ENCODE data around the gene LZTS3.
"Not testable (repeated sequence)": the region's sequence is repeated elsewhere in the genome, so short reads cannot be mapped to it uniquely, and the experiment has no call there.

Gene LZTS3

DNA sequence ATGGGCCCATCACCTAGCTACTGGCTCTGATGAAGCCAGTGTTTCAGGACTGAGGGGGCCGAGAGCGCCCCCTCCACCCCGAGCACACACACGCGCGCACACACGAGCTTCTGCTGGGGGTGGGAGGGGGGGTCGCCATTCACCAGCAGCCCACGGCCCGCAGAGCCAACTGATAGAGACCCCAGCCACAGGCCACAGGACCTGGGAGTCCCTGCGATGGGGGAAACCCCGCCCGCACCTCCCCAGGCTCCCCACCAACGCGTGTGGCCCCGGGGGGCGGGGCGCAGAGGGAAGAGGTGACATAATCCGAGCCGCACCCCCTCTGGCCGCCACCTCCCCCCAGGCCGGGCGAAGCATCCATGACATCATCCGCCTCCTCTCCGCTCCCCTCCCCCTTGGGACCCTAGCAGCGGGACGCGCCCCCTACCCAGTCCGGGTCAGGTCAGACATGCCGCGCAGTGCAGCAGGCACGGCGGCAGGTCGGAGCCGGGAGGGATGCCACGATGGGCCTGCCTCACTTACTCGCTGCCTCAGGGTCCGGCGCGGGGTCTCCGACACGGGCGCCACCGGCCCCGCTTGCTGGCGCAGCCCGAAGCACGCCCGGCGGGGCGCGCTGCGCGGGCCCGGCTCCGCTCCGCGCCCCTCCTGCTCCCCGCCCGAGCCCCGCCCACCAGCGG, at the start of gene LZTS3:
Gene LZTS3 (minus strand): TSS at position 617 of the 677 bp plus-strand sequence. CDS start 6,386 bp downstream, outside the sequence.
- no peak for DNase-seq (ENCODE audit: low read depth)

DNA sequence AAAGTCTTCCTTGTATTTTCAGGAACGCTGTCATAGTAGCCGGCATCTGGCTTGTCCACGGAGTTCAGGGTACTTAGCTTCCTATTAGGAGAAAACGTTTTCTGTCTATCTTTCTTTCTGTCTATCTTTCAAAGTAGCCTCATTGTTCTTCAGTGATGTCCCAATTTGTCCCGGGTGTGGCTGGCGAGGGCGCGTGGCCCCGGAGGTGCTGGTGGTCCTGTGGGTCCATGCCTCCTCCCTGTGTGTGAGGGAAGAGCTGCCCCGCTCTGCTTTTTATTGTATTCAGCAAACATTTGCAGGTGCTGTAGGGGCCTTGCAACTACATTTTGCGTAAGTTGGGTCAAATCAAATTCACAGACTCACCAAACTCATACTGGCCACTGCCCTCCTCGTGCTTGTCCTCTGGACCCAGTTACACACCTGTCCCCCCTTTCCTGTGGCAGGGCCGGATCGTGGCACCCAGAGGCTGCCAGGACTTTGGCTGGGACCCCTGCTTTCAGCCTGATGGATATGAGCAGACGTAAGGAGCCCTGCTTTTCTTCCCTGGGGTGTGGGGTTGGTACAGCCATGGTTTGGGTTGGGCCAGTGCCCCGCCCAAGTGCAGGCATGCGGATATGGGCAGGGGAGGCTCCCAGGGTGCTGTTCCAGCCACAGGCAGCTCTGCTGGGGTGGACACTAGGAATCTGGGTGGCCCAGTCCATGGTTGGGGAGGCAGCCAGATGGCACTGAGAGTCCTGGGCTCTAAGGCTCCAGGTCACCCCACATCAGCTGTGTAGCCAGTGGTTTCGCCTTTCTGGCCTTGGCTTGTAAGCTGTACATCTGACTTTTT, 48.3 kb upstream of the LZTS3 start:
- no peak for DNase-seq (ENCODE audit: low read depth)

DNA sequence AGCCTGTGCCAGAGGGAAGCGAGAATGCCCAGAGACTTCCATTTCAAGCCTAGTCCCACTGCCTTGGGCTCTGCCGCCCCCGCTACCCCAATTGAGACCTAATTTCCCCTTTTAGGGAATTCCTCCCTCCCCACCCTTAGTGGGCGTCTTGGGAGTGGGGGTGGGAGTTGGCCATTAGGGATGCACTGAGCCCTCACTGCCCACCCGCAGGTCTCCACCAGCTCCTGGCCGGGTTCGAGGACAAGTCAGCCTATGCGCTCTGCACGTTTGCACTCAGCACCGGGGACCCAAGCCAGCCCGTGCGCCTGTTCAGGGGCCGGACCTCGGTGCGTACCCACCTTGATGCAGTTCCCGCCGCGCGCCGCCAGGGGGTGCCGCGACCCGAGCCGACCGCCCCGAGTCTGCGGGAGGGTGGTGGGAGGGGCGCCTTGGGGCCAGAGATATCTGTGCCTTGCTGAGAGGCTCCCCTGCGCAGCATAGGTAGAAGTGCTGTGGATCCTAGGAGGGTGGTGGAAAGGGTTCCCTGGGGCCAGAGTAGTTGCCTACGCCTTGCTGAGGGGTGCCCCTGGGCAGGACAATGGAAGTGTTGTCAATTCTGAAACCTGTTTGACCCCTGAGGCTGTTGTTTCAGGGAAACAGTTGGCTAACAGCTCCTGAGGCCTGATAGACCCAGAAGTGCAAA, 45.1 kb upstream of the LZTS3 start:
- DNase-seq (ENCODE audit: low read depth): no peak

DNA sequence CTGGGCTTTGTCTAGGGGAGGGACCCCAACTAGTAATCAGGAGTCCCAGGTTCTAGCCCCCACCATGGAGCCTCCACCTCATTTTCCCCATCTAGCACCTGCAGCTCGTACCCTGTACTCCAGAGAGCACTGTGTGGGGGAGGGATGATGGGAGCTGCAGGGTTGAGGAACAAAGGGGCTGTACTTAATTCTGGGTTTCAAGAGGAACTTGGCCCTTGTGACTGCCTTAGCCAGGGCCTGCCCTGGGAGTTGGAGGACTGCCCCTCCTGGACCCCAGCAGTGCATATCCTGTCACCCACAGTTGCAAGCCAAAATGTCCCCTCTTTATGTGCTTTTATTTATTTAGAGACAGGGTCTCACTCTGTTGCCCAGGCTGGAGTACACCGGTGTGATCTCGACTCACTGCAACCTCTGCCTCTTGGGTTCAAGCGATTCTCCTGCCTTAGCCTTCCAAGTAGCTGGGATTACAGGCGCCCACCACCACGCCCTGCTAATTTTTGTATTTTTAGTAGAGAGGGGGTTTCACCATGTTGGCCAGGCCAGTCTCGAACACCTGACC, 42.1 kb upstream of the LZTS3 start:
- not testable (repeated sequence) for DNase-seq (ENCODE audit: low read depth)

DNA sequence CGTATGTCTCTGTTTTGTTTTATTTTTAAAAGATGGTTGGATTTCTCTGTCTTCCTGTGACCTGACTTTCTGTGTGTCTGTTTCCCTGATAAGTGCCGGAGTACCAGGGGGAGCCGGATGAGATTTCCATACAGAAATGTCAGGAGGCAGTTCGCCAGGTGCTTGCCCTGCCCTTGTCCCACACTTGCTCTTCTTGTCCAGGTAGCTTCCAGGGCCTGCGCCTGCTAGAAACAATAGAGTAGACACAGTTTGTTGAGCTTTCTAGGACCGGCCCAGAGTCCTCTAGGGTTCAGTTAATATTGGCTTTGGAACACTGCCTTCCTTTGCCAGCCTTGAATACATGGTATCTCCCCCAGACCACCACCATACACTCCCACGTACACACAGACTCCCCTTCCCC, 39.9 kb upstream of the LZTS3 start:
- DNase-seq (ENCODE audit: low read depth): no peak

DNA sequence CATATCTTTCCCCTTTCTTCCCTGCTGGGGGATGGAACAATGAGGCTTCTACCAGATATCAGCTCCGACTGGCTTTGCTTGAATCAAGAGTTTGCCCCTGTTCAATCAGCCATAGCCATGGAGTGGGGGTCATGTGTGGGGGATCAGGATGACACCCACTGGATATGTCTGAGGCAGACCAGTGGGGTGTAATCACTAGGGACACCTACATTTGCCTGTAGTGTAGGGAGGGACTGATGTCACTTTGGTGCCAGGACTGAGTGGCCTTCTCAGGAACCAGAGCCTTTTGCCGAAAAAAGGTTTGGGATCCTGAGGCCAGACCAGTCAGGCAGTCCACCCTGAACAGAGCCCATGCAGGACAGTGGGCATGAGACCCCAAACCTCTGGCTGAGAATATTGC, 37.0 kb upstream of the LZTS3 start:
- DNase-seq (ENCODE audit: low read depth): no peak

DNA sequence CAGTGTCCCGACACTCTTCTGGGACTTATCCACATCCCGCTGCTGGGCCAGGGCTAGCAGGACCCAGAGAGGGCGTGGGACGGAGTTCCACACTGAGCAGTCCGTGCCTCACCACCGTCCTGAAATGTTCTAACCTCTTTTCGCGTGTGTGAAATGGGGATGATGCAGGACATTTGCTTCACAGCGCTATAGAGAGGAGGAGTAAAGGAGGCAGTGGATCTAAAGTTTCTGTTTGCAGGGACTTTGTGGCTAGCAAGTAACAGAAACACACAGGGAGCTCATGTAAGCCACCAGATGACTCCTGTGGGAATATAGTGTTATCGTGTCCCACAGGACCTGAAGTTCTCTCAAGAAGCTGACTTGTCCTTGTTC, 36.6 kb upstream of the LZTS3 start:
- DNase-seq (ENCODE audit: low read depth): no peak

DNA sequence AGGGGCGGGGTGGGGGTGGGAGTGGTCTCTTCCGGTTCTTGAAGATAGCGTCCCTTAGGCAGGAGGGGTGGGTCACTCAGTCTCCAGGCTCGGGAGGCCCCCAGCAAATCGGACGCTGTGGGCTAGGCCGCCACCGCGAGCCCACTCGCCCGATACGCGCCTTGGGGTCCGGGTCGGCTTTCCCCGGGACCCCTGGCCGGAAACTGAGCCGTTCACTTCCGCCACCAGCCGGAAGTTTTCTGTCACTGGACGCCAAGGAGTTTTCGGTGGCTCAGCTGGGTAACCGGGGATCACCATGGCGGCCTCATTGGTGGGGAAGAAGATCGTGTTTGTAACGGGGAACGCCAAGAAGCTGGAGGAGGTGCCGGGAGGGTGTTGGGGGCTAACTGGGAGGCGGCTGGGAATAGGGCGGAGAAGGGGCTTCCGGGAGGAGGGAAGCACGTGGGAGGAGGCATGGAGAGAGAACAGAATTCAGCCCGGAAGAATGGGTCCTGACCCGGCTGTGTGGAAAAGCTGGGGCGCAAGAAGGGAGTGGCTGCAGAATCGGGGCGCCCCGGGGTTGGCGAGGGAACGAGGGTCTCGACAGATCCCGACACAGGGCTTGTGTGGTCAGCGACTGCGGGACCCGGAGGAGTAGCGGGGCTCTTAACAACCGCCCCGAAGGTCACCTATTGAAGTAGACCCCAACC, 36.1 kb upstream of the LZTS3 start, which contains the start of gene ITPA:
Gene ITPA (plus strand): TSS at position 242 of the 689 bp plus-strand sequence. CDS start 54 bp downstream, at position 296.
- DNase-seq (ENCODE audit: low read depth): no peak

DNA sequence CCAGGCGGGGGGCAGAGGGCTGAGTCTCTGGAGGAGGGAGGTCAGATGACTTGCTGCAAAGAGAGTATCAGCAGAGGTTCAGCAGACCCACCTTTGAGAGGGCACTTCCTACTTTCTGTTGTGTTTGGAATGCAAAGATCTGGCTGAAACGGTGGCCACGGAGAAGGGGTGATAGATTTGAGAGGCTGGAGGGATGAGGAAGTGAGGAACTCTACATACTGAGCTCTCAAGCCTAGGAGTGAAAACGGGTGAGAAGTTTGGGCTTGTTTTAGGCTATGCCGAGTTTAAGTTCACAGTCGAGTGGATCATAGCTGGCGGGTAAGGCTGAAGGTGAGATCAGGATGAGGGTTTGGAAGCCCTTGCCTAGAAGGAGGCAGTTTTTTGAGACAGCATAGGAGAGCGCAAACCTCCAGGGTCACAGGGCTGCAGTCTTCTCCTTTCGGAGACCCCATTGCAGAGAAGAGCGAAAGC, 35.5 kb upstream of the LZTS3 start:
- DNase-seq (ENCODE audit: low read depth): no peak

DNA sequence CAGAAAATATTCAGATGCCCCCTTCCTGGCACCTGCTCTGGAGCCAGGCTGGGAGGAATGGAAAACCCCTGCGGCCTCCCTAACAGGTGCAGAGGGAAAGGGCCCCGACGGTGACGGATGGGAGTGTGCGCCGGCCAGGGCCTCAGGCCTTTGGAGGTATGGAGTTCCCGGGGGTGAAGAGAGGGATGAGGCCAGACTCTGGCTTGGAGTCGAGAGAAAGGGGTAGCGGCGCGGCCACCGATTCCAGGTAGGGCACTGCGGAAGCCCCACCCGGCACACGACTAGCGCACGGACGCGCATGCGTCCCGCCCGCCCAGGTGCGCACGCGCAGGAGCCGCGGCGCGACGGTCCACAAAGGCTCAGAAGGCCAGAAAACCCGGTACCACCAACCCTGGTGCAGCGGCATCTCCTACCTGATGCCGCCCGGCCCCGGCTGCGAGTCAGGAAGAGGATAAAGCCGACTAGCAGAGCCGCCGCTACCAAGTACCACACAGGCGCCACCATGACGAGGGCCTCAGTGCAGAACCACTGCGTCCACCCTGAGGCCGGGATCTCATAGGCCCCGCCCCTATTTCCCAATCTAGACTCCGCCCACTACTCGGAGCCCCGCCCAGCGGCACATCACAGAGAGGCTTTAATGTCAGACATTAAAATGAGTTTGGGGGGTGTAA, 30.9 kb upstream of the LZTS3 start, which contains the start of gene DDRGK1:
Gene DDRGK1 (minus strand): TSS at position 559 of the 671 bp plus-strand sequence. CDS start 55 bp downstream, at position 504.
- DNase-seq (ENCODE audit: low read depth): peak; percentile 53

DNA sequence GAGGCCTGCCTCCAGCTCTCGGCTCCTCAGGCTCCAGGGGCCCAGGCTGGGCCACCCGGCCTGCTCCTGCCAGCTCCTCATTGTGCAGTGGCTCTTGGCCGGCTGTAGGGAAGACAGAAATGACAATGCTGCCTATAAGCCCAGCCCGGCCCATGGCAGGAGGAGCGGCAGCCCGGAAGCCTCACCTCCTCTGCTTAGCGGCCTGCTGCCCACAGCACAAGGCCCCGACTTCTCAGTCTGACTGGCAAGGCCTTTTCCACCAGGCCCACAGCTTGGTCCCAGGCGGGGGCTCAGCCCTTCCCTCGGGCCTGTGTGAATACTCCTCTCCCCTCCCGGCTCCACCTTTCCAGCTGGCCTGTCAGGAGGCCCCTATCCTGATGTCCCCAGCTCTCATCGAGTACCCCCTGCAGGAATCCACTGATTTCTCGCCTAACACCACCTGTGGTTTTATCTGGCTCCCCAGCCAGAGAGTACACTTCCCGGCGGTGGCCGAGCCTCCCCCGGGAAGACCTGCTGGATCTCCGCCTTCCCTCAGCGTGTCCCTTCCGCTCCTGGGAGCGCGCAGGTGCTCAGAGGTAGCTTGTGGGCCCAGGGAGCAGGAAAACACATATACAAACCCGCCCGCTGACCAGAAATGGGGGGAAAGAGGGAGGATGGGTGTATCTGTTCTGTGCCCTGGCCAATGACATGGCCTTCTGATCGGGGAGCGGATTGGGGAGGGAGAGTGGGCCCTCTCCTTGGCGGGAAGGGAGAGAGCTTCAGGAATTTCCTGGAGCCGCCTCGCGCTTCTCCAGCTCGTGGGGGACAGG, 30.2 kb upstream of the LZTS3 start:
- DNase-seq (ENCODE audit: low read depth): no peak

DNA sequence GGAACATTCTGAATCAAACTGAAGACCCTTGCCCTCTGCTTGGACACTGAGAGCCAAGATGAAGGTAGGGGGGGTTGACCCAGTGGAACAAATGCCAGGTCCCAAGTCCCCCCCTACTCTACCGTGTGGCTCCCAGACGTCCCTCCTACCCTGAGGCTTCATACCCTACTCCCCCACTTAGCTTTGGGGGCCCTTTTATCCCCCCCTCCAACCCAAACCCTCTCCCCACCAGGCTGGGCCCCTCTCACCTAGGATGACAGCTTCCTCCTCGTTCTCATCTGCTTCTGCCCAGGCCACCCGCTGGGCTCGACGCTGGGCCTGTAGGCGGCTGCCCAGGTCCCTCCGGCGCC, 29.6 kb upstream of the LZTS3 start:
- DNase-seq (ENCODE audit: low read depth): no peak

DNA sequence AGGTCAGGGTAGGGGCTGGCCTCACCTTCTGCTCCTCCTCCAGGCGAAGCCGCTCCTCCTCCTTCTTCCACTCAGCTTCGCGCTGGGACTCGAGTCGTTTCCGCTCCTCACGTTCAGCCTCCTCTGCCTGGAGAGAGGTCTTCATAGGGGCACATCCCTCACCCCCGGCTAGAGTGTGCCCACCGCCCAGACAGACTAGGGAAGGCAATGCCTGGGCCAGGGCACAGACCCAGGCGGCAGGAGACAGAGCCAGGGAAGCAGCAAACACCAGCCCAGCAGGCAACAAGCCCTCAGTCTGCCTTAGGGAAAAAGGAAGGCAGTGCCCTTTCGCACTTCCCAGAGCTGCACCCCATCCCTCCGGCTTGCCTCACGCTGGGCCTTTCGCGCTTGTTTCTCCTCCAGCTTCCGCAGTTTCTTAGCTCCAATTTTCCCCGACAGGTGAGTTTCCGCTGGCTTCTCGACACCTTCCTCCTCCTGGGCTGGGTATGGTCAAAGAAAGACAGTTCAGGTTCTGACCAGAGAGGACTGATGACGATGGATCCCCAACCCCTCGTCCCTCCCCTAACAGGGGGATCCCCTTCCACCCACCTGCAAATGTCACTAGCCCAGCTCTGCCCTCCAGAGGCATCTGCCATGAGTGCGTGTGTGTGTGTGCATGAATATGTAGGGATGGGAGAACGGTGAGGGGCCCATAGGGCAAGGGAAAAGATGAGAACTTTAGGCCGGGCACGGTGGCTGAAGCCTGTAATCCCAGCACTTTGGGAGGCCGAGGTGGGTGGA, 26.8 kb upstream of the LZTS3 start:
- no peak for DNase-seq (ENCODE audit: low read depth)

DNA sequence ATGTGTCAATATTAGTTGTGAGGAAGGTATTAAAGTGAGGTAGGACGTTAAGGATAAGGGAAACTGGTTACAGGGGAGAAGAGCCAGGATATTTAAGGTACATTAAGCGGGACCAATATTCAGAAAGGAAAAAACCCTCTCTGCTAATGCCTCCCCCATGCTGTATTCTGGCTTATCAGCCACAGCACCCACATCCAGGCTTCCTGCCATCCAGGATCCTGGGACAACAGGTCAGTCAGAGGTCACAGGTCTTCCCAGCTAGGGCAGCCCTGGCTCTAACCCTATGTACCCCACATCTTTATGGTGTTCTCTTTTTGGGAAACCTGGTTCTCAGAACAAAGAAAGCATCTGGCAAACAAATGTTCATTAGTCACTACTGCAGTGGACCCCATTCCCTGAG, 25.9 kb upstream of the LZTS3 start:
- DNase-seq (ENCODE audit: low read depth): no peak

DNA sequence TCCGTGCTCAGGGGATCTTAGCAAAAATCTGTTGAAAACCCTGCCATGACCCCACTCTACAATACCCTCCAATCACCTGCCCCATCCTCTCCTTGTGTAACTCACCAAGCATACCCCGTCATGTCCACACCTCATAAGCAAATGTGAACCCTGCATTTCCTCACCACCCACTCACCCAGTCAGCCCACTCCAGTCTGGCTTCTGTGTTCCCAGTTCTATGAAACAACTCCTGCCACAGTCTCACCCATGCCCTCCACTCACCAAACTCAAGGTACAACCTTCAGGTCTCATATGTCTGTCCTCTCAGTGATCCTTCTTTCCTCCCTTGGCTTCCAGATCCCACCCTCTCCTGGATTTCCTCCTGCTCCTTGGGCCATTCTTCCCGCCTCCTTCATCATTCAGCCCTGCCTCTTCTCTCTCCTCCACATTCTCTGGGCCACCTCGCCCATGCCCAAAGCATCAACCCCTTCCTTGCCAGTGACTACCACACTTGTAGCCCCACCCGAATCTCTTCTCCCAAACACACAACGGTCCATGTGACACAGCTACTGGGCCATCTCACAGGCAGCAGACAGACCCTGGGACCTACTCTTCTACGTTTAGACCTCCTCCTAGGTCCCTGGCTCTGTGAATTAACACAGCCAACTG, 22.4 kb upstream of the LZTS3 start:
- DNase-seq (ENCODE audit: low read depth): no peak

DNA sequence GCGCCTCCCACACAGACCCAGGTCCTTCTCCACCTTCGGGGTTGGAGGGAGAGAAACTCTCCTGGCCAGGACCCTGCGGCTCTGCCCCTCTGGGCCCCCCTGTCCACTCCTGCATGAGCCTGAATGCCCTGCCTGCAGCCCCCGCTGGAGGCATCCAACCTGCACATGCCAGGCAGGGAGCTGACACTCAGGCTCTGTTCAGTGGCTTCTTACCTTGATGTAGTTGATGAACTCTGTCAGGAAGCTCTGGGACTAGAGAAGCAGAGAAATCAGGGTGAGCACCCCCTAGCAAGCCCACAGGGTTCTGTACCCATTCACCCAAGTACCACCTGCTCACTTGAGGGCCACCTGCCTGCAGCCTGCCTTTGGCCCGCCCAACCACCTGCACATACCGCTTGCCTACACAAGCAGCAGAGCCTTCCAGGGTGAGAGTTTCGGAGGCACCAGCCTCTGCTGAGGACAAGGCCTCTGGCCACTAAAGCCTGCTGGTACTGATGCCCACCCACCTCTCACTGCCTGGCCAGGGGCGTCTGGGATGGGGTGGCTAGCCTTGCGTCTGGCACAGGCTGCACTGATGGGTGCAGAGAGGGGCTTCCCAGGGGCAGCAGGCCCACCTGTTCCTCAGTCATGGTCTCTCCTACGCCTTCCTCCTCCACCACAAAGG, 21.4 kb upstream of the LZTS3 start:
- no peak for DNase-seq (ENCODE audit: low read depth)

DNA sequence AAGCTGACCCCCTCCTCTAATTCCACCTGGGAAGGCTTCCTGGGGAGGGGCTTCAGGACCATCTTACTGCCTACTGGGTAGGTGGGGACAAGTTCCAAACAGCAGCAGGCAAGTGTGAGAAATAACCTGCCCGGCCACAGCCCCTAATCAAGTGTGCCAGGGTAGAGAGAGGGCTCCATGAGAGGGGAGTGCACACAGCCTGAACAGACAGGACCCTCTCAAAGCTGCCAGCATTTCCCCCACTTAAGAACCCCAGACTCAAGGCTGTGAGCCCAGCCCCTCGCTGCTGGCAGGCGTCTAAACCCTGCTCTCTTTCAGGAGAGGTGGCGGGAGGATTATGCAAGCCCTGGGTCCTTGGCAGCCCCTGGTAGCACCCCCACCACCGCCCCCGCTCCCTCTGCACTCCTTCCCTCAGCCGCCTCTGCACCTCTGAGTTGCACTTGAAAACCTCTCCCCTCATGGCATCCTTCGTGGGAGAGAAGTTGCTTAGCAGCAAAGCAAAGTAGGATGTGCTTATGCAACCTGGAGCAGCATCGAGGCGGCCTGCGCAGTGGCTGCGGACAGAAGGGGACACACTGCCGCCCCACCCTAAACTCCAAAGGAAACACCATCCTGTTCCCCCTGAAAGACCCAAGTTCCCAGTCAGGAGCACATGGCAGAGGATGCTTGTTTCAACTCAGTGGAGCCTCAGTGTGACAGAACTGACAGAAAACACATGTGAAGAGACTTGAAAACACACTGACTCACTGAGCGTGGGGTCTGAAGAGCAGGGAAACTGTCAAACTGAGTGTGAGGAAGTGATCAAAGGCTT, 20.7 kb upstream of the LZTS3 start:
- DNase-seq (ENCODE audit: low read depth): no peak

Measured in fibroblast of the conjunctiva (primary cell).